Erythroblast (primary cell): ENCODE results near the gene PAGE1.
"Not testable (repeated sequence)": the region's sequence is repeated elsewhere in the genome, so short reads cannot be mapped to it uniquely, and the experiment has no call there.

Source experiments
- DNase-seq, 2 experiments: peaks; one replicate each; lab custom pipeline; 2025; lab: John Stamatoyannopoulos, UW
- GATA1 ChIP-seq: IDR thresholded peaks from 2 replicates; pipeline ENCODE4 v1.6.1; 2011; ENCODE audit warnings: low read depth, mild to moderate bottlenecking, control low read depth, low read length, moderate library complexity
- POLR2A ChIP-seq: IDR thresholded peaks from 2 replicates; pipeline ENCODE4 v1.6.1; 2011; ENCODE audit warnings: mild to moderate bottlenecking, low read length

PAGE1 gene

GRCh38 chrX:49695276-49696180, at the start of gene PAGE1:
PAGE1 (minus strand) TSS chrX:49695984; CDS start chrX:49694770, 1,214 bp downstream.
- DNase-seq: no peak
- TF ChIP-seq POLR2A (no peak), GATA1 (no peak)

DNA sequence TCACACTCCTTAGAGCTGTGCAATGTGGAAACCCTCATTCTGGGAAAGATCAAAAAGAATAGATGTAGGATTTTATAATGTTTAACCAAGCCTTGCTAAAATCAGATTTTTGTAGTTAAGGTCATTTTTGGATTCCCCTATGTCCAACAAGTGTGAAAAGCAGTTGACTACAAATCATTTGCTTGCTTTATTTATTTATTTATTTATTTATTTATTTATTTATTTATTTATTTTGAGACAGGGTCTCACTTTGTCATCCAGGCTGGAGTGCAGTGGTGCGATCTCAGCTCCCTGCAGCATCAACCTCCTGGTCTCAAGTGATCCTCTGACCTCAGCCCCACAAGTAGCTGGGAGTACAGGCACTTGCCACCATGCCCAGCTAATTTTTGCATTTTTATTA, 45.7 kb upstream of the PAGE1 start:
- not testable (repeated sequence) for DNase-seq

- no peak for DNase-seq
- TF ChIP-seq POLR2A (no peak), GATA1 (no peak)
Observed at GRCh38 chrX:49727847-49728246, 32.1 kb upstream of the PAGE1 start.

DNA sequence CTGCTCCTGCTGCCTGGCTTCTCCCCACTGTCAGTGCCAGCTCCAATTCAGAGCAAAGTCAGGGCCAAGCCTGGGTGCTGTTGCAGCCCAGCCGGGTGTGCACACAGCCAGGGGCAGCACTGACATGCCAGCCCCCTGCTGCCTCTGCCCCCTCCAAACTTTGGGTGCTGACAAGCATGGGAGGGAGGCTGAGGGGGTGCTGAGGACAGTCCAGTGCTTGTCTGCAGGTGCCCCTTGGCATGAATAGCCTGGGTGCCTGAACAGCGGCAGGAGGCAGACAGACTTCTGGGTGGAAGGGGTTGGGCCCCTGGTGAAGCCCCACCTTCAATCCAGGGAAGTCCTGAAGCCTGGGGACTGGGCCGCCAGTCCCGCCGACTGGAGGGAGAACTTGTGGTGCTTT, 31.2 kb upstream of the PAGE1 start:
- no peak for DNase-seq
- TF ChIP-seq GATA1 (no peak), POLR2A (no peak)

DNA sequence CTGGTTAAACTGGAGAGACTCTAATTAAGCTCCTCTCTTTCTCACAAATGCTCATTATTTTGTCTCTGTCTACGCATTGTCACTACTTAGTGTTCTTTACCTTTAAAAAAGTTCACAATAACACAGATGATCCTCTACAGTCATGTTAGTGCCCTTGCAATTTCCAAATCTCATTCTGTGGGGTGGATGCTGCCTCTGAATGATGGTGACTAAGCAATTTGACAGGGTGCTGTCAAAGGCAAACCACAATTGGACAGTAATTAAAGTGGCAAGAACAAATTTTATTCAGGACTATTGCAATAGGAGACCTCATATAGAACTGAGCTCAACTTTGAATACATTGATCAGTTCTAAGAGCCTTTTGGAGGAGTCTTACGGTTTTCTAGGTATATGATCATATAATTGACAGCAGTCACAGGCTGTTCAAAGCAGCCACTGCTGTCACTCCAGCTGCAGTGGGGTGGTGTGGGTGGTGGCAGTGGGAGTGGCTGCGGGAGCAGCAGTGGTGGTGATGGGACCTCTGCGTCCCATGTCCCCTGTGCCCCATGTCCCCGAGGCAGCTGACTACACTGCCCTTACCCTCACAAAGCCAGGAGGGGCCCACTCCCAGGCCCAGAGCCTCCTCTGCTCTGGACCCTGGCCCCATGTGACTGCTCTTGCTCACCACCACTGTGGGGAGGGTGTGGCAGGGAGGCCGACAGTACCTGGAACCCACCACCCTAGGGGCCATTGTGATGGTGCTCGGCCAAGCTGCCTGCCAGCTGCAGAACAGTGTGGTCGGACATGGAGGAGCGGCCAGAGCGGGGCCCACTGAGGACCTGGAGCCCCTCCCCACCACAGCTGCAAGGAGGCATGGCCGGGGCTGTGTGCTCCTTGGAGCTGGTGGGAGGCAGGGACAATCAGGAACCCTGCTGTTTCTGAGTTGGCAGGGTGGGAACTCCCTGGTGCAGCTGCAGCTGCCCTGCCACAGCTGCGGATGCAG, 30.4 kb upstream of the PAGE1 start:
- DNase-seq: no peak
- no peak for TF ChIP-seq POLR2A
- TF ChIP-seq GATA1: no peak

DNA sequence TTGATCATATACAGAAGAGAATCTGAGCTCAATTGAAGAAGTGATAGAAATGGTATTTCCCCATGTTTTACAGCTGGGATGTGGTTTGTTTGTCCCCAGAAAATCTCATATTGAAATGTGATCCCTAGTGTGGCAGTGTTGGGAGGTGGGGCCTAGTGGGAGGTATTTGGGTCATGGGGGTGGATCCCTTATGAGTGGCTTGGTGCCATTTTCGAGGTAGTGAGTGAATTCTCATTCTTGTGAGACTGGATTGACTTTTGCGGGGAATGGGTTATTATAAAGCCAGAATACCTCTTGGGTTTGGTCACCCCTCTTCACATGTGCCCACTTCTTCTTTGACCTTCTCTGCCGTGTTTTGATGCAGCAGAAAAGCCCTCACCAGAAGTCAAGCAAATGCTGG, 29.6 kb upstream of the PAGE1 start:
- DNase-seq: no peak
- TF ChIP-seq POLR2A: no peak
- TF ChIP-seq GATA1: no peak

GRCh38 chrX:49720106-49720505, 24.3 kb upstream of the PAGE1 start:
- DNase-seq: not testable (repeated sequence)

DNA sequence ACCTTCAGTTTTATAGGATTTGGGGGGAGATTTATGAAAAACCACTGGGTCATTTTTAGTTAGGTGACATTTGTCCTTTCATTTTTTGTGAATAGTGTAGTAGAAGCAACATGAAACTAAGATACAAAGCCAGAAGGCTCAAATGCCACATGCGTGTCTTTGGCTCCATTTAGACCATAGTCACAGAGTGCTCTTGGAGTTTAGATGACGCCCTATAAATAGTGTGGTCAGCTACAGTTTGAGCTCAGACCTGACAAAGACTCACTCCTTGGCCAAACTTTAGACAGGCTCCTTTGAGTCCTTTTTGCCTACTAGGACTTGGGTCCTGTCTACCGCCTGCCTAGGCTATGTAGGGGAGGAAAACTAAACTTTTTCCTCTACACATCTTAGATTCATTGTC, 16.8 kb upstream of the PAGE1 start:
- no peak for TF ChIP-seq POLR2A

GRCh38 chrX:49710744-49711319, 15.0 kb upstream of the PAGE1 start:
- TF ChIP-seq POLR2A: no peak
- TF ChIP-seq GATA1: no peak
- DNase-seq: no peak

More for the DNA sequence above, 16.8 kb upstream of the PAGE1 start:
- DNase-seq: no peak

- TF ChIP-seq GATA1 (no peak), POLR2A (no peak)
- DNase-seq: no peak
Observed at GRCh38 chrX:49704691-49705404, 9.1 kb upstream of the PAGE1 start.

GRCh38 chrX:49701933-49702332, 6.1 kb upstream of the PAGE1 start:
- no peak for TF ChIP-seq POLR2A
- no peak for TF ChIP-seq GATA1
- no peak for DNase-seq

DNA sequence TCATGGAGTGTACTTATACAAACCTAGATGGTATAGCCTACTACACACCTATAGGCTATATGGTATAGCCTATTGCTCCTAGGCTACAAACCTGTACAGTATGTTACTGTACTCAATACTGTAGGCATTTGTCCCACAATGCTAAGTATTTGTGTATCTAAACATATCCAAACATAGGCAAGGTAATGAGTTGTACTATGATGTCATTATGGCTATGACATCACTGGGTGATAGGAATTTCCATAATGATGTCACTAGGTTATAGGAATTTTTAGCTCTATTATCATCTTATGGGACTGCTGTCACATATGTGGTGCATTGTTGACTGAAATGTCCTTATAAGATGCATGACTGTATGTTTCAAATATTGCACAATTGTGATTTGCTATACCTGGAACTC, 5.5 kb upstream of the PAGE1 start:
- TF ChIP-seq POLR2A (no peak), GATA1 (no peak)
- DNase-seq: no peak

GRCh38 chrX:49675075-49675719, 20.6 kb downstream of the PAGE1 start:
- TF ChIP-seq POLR2A: no peak
- no peak for TF ChIP-seq GATA1

More at GRCh38 chrX:49675075-49675719, 20.6 kb downstream of the PAGE1 start:
- peak in 1 of 2 experiments; percentile 11 for DNase-seq
